ENCODE measurements around the gene SEPTIN8. TPM values are rescaled to one million over a fixed set of nuclear protein-coding genes. Genes with fewer than 3 reads are reported as not detected.
A peak's percentile ranks its signal among the peaks of the same experiment; 100 is the strongest.

Gene SEPTIN8
- total and polyA plus RNA-seq, 3 experiments from 2014 or later = 2.8 to 38.1 (median 34.5) TPM

DNA sequence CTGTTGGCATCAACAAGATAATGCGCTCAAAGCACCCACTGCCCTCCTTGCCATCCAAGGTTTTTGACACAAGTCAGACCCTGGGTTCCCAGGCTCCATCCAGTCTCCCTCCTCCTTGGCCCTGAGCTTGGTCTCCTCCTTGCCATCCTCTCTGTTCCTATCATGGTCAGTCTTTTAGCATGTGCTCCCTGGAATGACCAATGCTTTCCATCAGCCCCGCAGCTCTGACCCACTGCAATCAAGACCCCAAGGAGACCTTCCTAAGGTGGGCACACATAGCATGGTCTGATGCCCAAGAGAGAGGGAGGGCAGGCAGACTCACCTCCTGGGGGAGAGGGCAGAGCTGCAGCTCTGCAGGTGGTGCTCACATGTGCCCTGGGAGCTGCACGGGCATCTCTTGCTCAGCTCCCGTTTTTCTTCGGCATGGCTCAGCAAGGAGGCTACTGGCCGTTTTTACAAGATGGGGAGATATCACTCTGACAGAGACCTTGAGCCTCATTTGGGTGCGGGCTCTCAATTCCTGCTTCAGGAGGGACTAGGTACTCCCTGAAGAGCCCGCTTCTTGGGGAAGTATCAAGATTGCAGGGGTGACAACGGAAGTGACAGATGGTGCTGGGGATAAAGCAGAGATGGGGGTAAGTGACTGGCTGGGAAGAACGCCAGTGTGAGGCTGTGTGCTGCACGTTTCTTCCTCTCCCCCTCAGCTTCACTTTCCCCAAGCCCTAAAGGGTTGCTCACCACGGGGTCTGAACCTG lies 3.3 kb downstream of the SEPTIN8 start:
- CTCF ChIA-PET = interaction anchor here (1.0 to 1.5 kb wide), 2 partner anchors 26 to 46 kb away, joined by 3 read pairs; partner anchors contain the start of gene CCNI2
- no peaks in the 10 kb centered on the region for H3K36me3 Mint-ChIP-seq

DNA sequence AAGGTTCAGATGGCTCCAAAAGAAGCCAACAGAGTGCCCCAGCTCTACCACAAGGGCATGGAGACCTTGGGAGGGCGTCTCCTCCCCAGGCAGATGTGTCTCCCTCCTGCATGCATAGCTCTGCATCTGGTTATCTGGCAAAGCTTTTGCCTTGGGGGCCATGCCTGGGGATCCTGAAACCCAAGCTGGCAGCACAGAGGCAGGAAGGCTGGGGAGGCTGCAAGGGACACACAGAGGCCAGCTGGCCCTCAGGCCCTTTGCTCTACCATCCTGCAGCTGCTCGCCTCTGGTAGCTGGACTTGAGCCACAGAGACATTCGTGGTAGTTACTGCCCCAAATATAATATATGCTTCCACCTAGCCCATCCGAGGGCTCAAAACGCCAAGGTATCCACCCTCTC lies 3.9 kb downstream of the SEPTIN8 start:
- H3K4me1 ChIP-seq (ENCODE audit: insufficient read depth, low read length) = peaks cover 13% of the 10 kb centered on the region
- H3K36me3 Mint-ChIP-seq = no peaks in the 10 kb centered on the region
- peak in 1 of 5 donors; percentile 38 for DNase-seq
- H3K27me3 ChIP-seq (ENCODE audit: insufficient read depth, low read length, poor library complexity, severe bottlenecking) = no peaks in the 10 kb centered on the region
- H3K27ac Mint-ChIP-seq = peak overlapping the region in 1 of 8 donors; percentile 43
- no peaks in the 10 kb centered on the region for H3K36me3 ChIP-seq (ENCODE audit: insufficient read depth, low read length)
- ChIA-PET POLR2A (no interaction called here), CTCF (interaction anchor here (1.0 kb wide), 1 partner anchor 26 kb away, joined by 3 read pairs; the partner anchor contains the start of gene CCNI2)
- peaks cover 11 to 28% (median 16%) of the 10 kb centered on the region in 3 donors for H3K4me1 Mint-ChIP-seq
- H3K27ac ChIP-seq (ENCODE audit: low read depth, low read length) = no peak overlapping the region
- no peaks in the 10 kb centered on the region for H3K9me3 Mint-ChIP-seq
- no peak overlapping the region for H3K4me3 Mint-ChIP-seq
- H3K4me3 ChIP-seq (ENCODE audit: low read length) = no peak overlapping the region
- H3K9me3 ChIP-seq (ENCODE audit: low read length) = no peaks in the 10 kb centered on the region
- no peaks in the 10 kb centered on the region for H3K27me3 Mint-ChIP-seq

More for the DNA sequence above, 3.3 kb downstream of the SEPTIN8 start:
- Histone ChIP-seq H3K9me3 (ENCODE audit: low read length) (no peaks in the 10 kb centered on the region), H3K27ac (ENCODE audit: low read depth, low read length) (peak overlapping the region; percentile 6), H3K36me3 (ENCODE audit: insufficient read depth, low read length) (no peaks in the 10 kb centered on the region), H3K27me3 (ENCODE audit: insufficient read depth, low read length, poor library complexity, severe bottlenecking) (no peaks in the 10 kb centered on the region), H3K4me3 (ENCODE audit: low read length) (no peak overlapping the region), H3K4me1 (ENCODE audit: insufficient read depth, low read length) (peaks cover 15% of the 10 kb centered on the region)
- Mint-ChIP-seq H3K4me3 (peak overlapping the region in 3 of 7 donors; percentile 9 to 27 (median 17)), H3K4me1 (peaks cover 15 to 32% (median 20%) of the 10 kb centered on the region in 3 donors), H3K9me3 (no peaks in the 10 kb centered on the region), H3K27me3 (no peaks in the 10 kb centered on the region), H3K27ac (peak overlapping the region in 2 of 8 donors; percentile 43 to 75)
- POLR2A ChIA-PET = no interaction called here
- DNase-seq = peak in 1 of 5 donors; percentile 16

DNA sequence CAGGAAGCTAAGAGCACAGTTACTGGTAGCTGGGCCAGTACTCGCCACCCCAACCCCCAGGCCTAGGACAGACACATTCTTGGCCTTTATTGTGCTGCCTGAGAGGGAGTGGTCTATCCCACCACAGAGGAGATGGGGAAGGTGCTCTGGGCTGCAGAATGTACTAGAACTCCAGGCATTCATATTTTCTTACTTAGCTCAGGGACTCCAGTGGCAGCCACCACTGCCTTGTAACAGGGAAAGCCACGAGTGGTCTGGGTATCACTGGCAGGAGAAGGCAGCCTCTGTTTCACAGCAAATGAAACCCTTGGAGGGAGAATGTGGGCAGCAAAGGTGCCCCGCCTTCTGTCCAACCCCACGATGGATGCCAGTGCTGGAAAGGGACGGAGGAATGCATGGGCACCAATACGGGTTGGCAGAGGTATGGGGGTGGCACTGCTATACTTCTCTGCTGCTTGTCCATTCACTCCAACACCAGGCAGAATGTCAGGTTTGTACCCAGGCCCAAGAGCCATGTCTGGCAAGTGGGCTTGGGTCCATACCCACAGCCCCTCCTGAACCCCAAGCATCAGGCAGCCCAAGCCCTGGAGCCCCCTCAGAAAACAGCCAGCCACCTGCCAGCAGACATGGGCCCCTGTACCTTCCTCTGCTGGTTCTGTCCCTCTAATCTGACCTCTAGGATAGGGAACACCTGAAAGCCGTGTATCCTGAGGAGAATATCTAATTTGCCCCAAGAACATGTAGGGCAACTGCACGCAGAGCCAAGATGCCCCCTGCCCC lies 4.6 kb downstream of the SEPTIN8 start:
- CTCF ChIA-PET = no interaction called here
- DNase-seq = peak in 1 of 5 donors; percentile 33

DNA sequence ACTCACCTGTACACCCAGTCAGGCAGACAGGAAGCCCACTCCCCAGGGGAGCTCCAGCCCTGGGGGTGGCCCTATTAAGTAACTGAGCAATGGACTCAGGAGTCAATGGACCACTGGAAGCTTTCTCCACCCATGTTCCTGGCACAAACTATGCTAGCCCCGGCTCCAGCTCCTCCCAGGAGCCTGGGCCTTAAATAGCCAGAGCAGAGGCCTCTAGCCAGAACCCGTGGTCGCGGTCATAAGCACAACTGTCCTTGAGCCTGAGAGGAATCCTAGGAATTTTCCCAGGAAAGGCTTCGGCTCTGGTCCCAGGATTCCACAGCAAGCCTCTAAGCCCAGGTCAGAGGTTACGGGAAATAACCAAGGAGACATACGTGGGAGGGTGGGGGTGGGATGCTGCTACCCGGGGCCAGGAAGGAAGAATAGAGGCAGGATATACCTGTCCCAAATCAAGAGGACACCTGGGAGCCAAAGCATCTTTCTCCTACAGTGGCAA lies 5.5 kb downstream of the SEPTIN8 start:
- Mint-ChIP-seq H3K4me1 (peaks cover 9 to 23% (median 11%) of the 10 kb centered on the region in 3 donors), H3K36me3 (no peaks in the 10 kb centered on the region), H3K27ac (peak overlapping the region in 2 of 8 donors; percentile 17 to 78), H3K4me3 (peak overlapping the region in 1 of 7 donors; percentile 49), H3K9me3 (no peaks in the 10 kb centered on the region), H3K27me3 (no peaks in the 10 kb centered on the region)
- H3K27me3 ChIP-seq (ENCODE audit: insufficient read depth, low read length, poor library complexity, severe bottlenecking) = no peaks in the 10 kb centered on the region
- CTCF ChIA-PET = interaction anchor here (0.7 kb wide), 1 partner anchor 49 kb away, joined by 3 read pairs; no protein-coding TSS in a partner anchor
- H3K9me3 ChIP-seq (ENCODE audit: low read length) = no peaks in the 10 kb centered on the region
- no peaks in the 10 kb centered on the region for H3K36me3 ChIP-seq (ENCODE audit: insufficient read depth, low read length)
- H3K27ac ChIP-seq (ENCODE audit: low read depth, low read length) = no peak overlapping the region
- H3K4me1 ChIP-seq (ENCODE audit: insufficient read depth, low read length) = peaks cover 5% of the 10 kb centered on the region
- DNase-seq = peak in 1 of 5 donors; percentile 39
- no peak overlapping the region for H3K4me3 ChIP-seq (ENCODE audit: low read length)
- POLR2A ChIA-PET = no interaction called here

More for the DNA sequence above, 4.6 kb downstream of the SEPTIN8 start:
- no peaks in the 10 kb centered on the region for H3K9me3 ChIP-seq (ENCODE audit: low read length)
- H3K36me3 ChIP-seq (ENCODE audit: insufficient read depth, low read length) = no peaks in the 10 kb centered on the region
- H3K27me3 ChIP-seq (ENCODE audit: insufficient read depth, low read length, poor library complexity, severe bottlenecking) = no peaks in the 10 kb centered on the region
- peak overlapping the region in 1 of 7 donors; percentile 13 for H3K4me3 Mint-ChIP-seq
- H3K27me3 Mint-ChIP-seq = no peaks in the 10 kb centered on the region
- peak overlapping the region in 2 of 8 donors; percentile 14 to 22 for H3K27ac Mint-ChIP-seq
- H3K4me1 Mint-ChIP-seq = peaks cover 7 to 23% (median 11%) of the 10 kb centered on the region in 3 donors
- H3K36me3 Mint-ChIP-seq = no peaks in the 10 kb centered on the region
- no peaks in the 10 kb centered on the region for H3K9me3 Mint-ChIP-seq
- no peak overlapping the region for H3K27ac ChIP-seq (ENCODE audit: low read depth, low read length)
- POLR2A ChIA-PET = no interaction called here
- H3K4me3 ChIP-seq (ENCODE audit: low read length) = no peak overlapping the region
- peaks cover 7% of the 10 kb centered on the region for H3K4me1 ChIP-seq (ENCODE audit: insufficient read depth, low read length)

DNA sequence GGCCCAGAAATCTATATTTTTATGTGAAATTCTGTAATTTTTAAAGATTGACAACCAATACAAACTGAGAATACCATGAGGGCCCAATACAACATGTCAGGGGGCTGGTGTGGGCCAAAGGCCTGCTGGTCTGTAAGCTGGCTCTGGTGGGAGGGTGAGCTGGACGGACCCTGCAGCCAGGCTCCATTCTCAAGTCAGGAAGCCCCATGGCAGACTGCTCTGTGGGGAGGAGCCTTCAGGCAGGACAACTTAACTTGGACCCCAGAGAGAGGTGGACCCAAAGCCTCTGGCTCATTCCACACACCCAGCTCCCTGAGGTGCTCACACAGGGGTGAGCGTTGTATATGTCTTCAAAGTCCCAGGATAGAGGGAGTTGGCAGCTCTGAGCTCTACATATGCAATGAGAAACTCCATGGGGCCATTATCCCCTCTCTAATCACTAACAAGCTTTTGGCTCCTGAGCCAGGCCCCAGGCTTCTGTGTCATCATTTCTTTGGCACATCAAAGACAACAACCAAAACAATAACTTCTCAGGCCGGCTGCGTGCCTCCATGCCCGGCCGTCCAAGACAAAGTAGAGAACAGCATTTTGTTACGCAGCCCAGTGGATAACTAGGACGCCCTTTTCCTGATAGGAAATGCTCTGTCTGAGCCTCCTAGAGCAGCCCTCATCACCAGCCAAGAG lies 6.4 kb downstream of the SEPTIN8 start:
- Mint-ChIP-seq H3K27me3 (no peaks in the 10 kb centered on the region), H3K9me3 (no peaks in the 10 kb centered on the region), H3K36me3 (no peaks in the 10 kb centered on the region), H3K4me3 (peak overlapping the region in 1 of 7 donors; percentile 49), H3K4me1 (peaks cover 5 to 16% (median 5%) of the 10 kb centered on the region in 3 donors), H3K27ac (no peak overlapping the region)
- peak in 1 of 5 donors; percentile 21 for DNase-seq
- H3K4me3 ChIP-seq (ENCODE audit: low read length) = no peak overlapping the region
- no peaks in the 10 kb centered on the region for H3K4me1 ChIP-seq (ENCODE audit: insufficient read depth, low read length)
- CTCF ChIA-PET = interaction anchor here (0.7 kb wide), 1 partner anchor 50 kb away, joined by 3 read pairs; no protein-coding TSS in a partner anchor
- no peaks in the 10 kb centered on the region for H3K9me3 ChIP-seq (ENCODE audit: low read length)
- no peaks in the 10 kb centered on the region for H3K36me3 ChIP-seq (ENCODE audit: insufficient read depth, low read length)
- POLR2A ChIA-PET = no interaction called here
- H3K27ac ChIP-seq (ENCODE audit: low read depth, low read length) = no peak overlapping the region
- no peaks in the 10 kb centered on the region for H3K27me3 ChIP-seq (ENCODE audit: insufficient read depth, low read length, poor library complexity, severe bottlenecking)

DNA sequence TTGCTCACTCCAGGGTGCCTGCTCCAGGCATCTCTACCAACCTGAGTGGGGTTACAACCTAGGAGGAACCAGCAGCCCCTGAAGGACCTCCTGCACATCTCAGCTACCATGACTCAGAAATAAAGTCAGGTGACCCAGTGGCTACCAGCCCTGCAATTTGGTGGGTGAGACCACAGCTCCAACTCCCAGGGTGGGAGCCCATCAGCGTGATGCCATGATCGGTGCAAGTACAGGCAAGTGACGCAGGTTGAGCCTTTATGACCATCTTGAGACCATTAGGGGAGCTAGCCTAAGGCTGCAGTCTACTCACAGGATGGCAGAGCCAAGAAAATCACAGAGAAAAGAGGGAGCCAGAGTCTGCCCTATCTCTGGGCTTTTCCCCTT lies 8.6 kb downstream of the SEPTIN8 start:
- no peak overlapping the region for H3K27ac ChIP-seq (ENCODE audit: low read depth, low read length)
- DNase-seq = peak in 1 of 5 donors; percentile 17
- H3K4me1 Mint-ChIP-seq = peaks cover 0 to 2% (median 2%) of the 10 kb centered on the region in 3 donors
- no peaks in the 10 kb centered on the region for H3K27me3 Mint-ChIP-seq
- ChIA-PET POLR2A (no interaction called here), CTCF (no interaction called here)
- H3K36me3 Mint-ChIP-seq = peaks cover 0 to 10% (median 0%) of the 10 kb centered on the region in 3 donors
- no peaks in the 10 kb centered on the region for H3K36me3 ChIP-seq (ENCODE audit: insufficient read depth, low read length)
- no peaks in the 10 kb centered on the region for H3K9me3 ChIP-seq (ENCODE audit: low read length)
- H3K27ac Mint-ChIP-seq = no peak overlapping the region
- H3K4me1 ChIP-seq (ENCODE audit: insufficient read depth, low read length) = no peaks in the 10 kb centered on the region
- H3K9me3 Mint-ChIP-seq = no peaks in the 10 kb centered on the region
- no peak overlapping the region for H3K4me3 ChIP-seq (ENCODE audit: low read length)
- H3K4me3 Mint-ChIP-seq = peak overlapping the region in 1 of 7 donors; percentile 38
- H3K27me3 ChIP-seq (ENCODE audit: insufficient read depth, low read length, poor library complexity, severe bottlenecking) = no peaks in the 10 kb centered on the region

DNA sequence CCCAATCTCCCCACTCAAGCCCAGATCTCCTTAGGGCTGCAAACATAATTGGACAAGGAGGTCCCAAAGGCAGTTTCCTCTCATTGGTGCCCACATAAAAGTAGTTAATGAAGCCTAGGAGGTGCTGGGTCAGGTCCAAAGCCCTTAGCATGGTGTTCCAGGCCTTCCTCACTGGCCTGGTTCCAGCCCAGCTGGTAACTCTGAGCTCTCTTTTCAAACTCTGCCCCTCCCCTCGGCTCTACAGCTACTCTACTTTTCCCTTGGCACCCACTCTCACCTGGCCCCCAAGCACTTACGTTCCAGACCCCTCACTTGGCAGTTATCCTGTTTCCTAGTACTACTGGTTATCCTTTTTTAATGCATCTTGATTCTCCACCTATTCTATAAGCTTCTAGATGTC lies 9.9 kb downstream of the SEPTIN8 start:
- ChIA-PET POLR2A (no interaction called here), CTCF (interaction anchor here (1.5 to 1.8 kb wide), 2 partner anchors 8 to 20 kb away, joined by 4 to 5 read pairs; partner anchors contain the start of gene CCNI2)
- no peaks in the 10 kb centered on the region for H3K27me3 Mint-ChIP-seq
- Histone ChIP-seq H3K4me3 (ENCODE audit: low read length) (no peak overlapping the region), H3K27me3 (ENCODE audit: insufficient read depth, low read length, poor library complexity, severe bottlenecking) (no peaks in the 10 kb centered on the region), H3K9me3 (ENCODE audit: low read length) (no peaks in the 10 kb centered on the region), H3K27ac (ENCODE audit: low read depth, low read length) (no peak overlapping the region), H3K4me1 (ENCODE audit: insufficient read depth, low read length) (no peaks in the 10 kb centered on the region), H3K36me3 (ENCODE audit: insufficient read depth, low read length) (no peaks in the 10 kb centered on the region)
- H3K36me3 Mint-ChIP-seq = peaks cover 0 to 17% (median 0%) of the 10 kb centered on the region in 3 donors
- no peak overlapping the region for H3K4me3 Mint-ChIP-seq
- H3K4me1 Mint-ChIP-seq = peaks cover 0 to 2% (median under 1%) of the 10 kb centered on the region in 3 donors
- peak in 1 of 5 donors; percentile 16 for DNase-seq
- peak overlapping the region in 2 of 8 donors; percentile 1 to 43 for H3K27ac Mint-ChIP-seq
- H3K9me3 Mint-ChIP-seq = no peaks in the 10 kb centered on the region
